SJSA1 (cell line): Measurements from ENCODE around the gene CELSR3. TPM values are rescaled to one million over a fixed set of nuclear protein-coding genes. Genes with fewer than 3 reads are reported as not detected.

Source experiments
- DNase-seq, 2 experiments: peaks; one replicate each; pipeline ENCODE4 v3.0.0-alpha.2; 2015 to 2020; ENCODE audit warnings: low spot score in 2 of 2, low read depth in 1 of 2
- H3K27ac ChIP-seq: fragments of 250-450 bp; sonication (Bioruptor Pico); 2 replicates; pipeline ENCODE4 v1.5.1; 2020; ENCODE audit warnings: mild to moderate bottlenecking, moderate library complexity
- H3K27me3 ChIP-seq: fragments of 250-450 bp; sonication (Bioruptor Pico); replicated peaks from 2 replicates; pipeline ENCODE4 v1.5.1; 2020; ENCODE audit warnings: mild to moderate bottlenecking, moderate library complexity
- H3K36me3 ChIP-seq: fragments of 250-450 bp; sonication (Bioruptor Pico); 2 replicates; pipeline ENCODE4 v1.5.1; 2020; ENCODE audit warnings: mild to moderate bottlenecking
- H3K4me1 ChIP-seq: fragments of 250-450 bp; sonication (Bioruptor Pico); replicated peaks from 2 replicates; pipeline ENCODE4 v1.6.1; 2021; ENCODE audit warnings: mild to moderate bottlenecking
- H3K4me3 ChIP-seq: fragments of 250-450 bp; sonication (Bioruptor Pico); 2 replicates; pipeline ENCODE4 v1.5.1; 2020; ENCODE audit warnings: mild to moderate bottlenecking
- H3K9me3 ChIP-seq: fragments of 250-450 bp; sonication (Bioruptor Pico); replicated peaks from 2 replicates; pipeline ENCODE4 v1.5.1; 2020; ENCODE audit warnings: mild to moderate bottlenecking
- total RNA-seq: library from RNA; depleted of rRNA; stranded (reverse); fragments of >200 nt; shearing (Covaris generic); gene quantifications from 2 replicates; pipeline ENCODE4 v1.2.3, GENCODE V29; 2014

The CELSR3 gene
- total RNA-seq, 1 experiment from 2014 or later: 0.26 TPM

- Histone ChIP-seq H3K4me3 (no peak overlapping the region), H3K4me1 (peaks cover 18% of the 10 kb centered on the region), H3K36me3 (peaks cover 80% of the 10 kb centered on the region), H3K27me3 (no peaks in the 10 kb centered on the region), H3K9me3 (no peaks in the 10 kb centered on the region), H3K27ac (peak overlapping the region; percentile 86; the same call in 1 of the 2 replicates)
- DNase-seq: no peak
Observed at GRCh38 chr3:48693826-48694225, 31.1 kb upstream of the CELSR3 start.

DNA sequence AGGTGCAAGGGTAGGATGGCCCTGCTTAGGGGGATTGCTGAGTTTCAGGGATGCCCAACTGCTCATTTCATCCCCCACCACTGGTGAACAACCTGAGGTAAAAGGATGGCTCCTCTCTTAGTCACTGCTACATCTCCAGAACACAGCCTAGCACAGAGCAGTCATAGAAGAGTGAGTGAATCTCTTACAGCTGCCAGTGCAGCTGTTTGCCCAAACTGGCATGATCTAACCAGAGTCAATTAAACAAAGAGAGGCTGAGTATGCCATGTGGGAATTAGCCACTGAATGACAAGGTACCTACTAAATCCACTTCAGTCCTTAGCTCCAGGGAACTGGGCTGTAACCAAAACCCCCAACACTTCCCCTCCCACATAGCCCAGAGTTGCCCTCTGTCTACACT lies 29.9 kb upstream of the CELSR3 start:
- Histone ChIP-seq H3K9me3 (no peaks in the 10 kb centered on the region), H3K4me1 (peaks cover 18% of the 10 kb centered on the region), H3K27me3 (no peaks in the 10 kb centered on the region), H3K27ac (no peak overlapping the region), H3K36me3 (peaks cover 82% of the 10 kb centered on the region), H3K4me3 (no peak overlapping the region)
- no peak for DNase-seq

GRCh38 chr3:48690846-48691458 lies 28.3 kb upstream of the CELSR3 start:
- H3K36me3 ChIP-seq: peaks cover 83% of the 10 kb centered on the region
- no peak overlapping the region for H3K4me3 ChIP-seq

DNA sequence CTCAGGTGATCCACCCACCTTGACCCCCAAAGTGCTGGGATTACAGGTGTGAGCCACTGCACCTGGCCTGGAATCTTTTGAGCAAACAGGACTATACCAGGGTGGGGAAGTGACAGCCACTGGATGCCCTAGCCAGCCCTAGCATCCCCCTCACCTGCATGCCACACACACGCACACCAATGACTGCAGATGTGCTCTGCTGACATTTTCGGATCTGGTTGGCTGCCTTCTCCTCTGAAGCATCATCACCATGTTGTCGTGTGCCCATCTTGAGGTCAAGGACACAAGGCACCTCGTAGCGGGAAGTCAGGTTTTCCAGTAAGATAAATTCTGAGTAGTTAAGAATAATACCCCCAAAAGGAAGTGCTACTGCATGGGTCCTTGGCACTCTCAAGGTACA lies 26.7 kb upstream of the CELSR3 start:
- no peak for DNase-seq
- Histone ChIP-seq H3K27ac (no peak overlapping the region), H3K9me3 (peaks cover 8% of the 10 kb centered on the region; the same call in 1 of the 2 replicates), H3K4me1 (peaks cover 17% of the 10 kb centered on the region), H3K4me3 (no peak overlapping the region), H3K36me3 (peaks cover 81% of the 10 kb centered on the region), H3K27me3 (no peaks in the 10 kb centered on the region)

More at GRCh38 chr3:48690846-48691458, 28.3 kb upstream of the CELSR3 start:
- H3K4me1 ChIP-seq: peaks cover 20% of the 10 kb centered on the region
- peaks cover 1% of the 10 kb centered on the region; the same call in 1 of the 2 replicates for H3K9me3 ChIP-seq
- H3K27ac ChIP-seq: no peak overlapping the region
- no peak for DNase-seq
- H3K27me3 ChIP-seq: no peaks in the 10 kb centered on the region

GRCh38 chr3:48688737-48689075 lies 26.0 kb upstream of the CELSR3 start:
- Histone ChIP-seq H3K9me3 (peaks cover 8% of the 10 kb centered on the region; the same call in 1 of the 2 replicates), H3K27me3 (no peaks in the 10 kb centered on the region), H3K27ac (no peak overlapping the region), H3K36me3 (peaks cover 74% of the 10 kb centered on the region), H3K4me3 (no peak overlapping the region), H3K4me1 (peaks cover 11% of the 10 kb centered on the region)
- no peak for DNase-seq

DNA sequence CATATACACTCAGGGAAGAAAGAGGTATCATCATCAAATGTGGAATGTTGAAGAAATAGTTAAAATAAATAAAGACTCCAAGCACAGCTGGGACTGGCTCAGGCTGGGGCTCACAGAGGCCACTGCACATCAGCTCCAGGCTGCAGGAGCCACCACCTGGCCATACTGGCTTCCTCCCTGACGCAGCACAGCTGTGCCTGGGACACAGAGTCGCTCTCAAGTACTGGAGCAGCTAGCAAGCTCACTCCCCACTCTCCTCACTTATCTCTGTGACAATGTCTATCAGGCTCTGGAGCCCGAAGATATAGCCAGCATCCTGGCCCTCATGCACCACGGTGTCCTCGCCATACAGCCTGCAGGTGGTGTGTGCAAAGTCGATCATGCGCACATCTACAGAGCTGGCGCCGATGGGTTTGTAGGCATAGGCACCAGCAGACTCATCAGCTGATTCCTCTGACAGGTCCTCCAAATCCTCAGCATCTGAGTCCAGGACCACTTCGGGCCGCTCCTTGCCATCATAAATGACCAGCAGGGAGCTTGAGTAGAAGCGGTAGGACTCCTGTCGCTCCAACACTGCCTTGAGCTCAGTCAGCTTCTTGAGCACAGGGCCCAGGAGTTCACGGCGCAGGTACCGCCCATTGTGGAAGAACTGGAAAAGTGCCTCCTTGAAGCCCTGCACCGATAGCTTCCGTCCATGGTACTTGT lies 25.5 kb upstream of the CELSR3 start:
- Histone ChIP-seq H3K9me3 (peaks cover 8% of the 10 kb centered on the region; the same call in 1 of the 2 replicates), H3K4me1 (peaks cover 11% of the 10 kb centered on the region), H3K36me3 (peaks cover 69% of the 10 kb centered on the region), H3K4me3 (no peak overlapping the region), H3K27ac (no peak overlapping the region), H3K27me3 (no peaks in the 10 kb centered on the region)
- no peak for DNase-seq

DNA sequence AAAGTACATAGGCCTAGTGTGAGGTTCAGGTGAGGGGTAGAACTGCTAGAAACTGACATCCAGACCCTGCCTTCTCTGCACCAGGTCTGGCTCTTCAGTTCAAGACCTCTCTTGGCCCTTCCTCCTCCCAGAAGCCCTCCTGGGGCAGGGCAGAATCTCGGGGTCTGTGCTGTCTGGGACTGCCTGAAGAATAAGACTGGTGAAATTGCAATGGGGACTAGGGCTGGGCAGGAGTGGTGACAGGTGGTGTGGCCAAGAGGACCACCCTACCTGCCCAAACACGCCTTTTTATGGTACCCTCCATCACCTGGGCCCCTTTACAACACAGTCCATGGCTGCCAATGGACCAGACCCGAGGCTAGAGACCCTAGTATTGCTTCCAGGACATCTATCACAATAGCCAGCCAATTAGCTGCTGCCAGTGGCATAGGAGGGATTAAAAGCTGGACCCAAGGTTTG lies 24.6 kb upstream of the CELSR3 start:
- peaks cover 11% of the 10 kb centered on the region for H3K4me1 ChIP-seq
- H3K9me3 ChIP-seq: peaks cover 8% of the 10 kb centered on the region; the same call in 1 of the 2 replicates
- no peaks in the 10 kb centered on the region for H3K27me3 ChIP-seq
- H3K36me3 ChIP-seq: peaks cover 59% of the 10 kb centered on the region
- no peak overlapping the region for H3K4me3 ChIP-seq
- H3K27ac ChIP-seq: no peak overlapping the region
- DNase-seq: no peak

DNA sequence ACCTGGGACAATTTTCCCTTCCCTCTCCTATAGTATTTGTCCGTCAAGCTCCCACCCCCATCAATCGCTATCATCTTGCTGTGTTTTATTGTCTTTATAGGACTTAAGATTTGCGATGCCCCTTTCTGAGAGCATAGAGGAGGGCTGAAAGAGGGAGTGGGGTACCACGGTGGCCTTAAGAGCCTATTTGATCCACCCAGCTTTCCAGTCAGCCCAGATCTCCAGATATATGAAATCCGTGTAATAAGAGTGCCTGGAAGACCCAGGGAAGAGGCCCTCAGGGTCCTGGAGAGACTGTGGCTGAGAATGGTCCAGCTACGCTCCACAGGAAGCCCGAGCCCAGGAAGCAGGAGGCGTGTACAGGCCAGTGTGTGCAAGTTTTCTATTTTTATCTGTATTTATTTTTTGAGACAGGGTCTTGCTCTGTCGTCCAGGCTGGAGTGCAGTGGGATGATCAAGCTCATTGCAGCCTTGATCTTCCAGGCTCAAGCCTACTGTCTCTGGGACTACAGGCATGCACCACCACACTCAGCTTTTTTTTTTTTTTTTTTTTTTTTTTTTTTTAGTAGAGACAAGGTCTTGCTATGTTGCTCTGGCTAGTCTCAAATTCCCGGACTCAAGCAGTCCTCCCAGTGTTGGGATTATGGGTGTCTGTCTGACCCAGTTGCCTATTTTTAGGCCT lies 24.0 kb upstream of the CELSR3 start:
- peaks cover 11% of the 10 kb centered on the region for H3K4me1 ChIP-seq
- H3K4me3 ChIP-seq: no peak overlapping the region
- DNase-seq: no peak
- H3K27me3 ChIP-seq: no peaks in the 10 kb centered on the region
- peaks cover 8% of the 10 kb centered on the region; the same call in 1 of the 2 replicates for H3K9me3 ChIP-seq
- peaks cover 55% of the 10 kb centered on the region for H3K36me3 ChIP-seq
- no peak overlapping the region for H3K27ac ChIP-seq

GRCh38 chr3:48685603-48686511 lies 23.2 kb upstream of the CELSR3 start, which contains the start of gene NCKIPSD:
TSS of gene NCKIPSD (minus strand) at chr3:48685915. CDS start at chr3:48685807, 108 bp downstream.
- H3K27me3 ChIP-seq: no peaks in the 10 kb centered on the region
- peak within 1 kb of the TSS; percentile 99 for H3K4me3 ChIP-seq
- peak within 1 kb of the TSS; percentile 51 for H3K27ac ChIP-seq
- H3K36me3 ChIP-seq: peaks cover 56% of the 10 kb centered on the region
- H3K4me1 ChIP-seq: peaks cover 11% of the 10 kb centered on the region
- peak; percentile 79 to 81 for DNase-seq
- H3K9me3 ChIP-seq: peaks cover 8% of the 10 kb centered on the region; the same call in 1 of the 2 replicates

- Histone ChIP-seq H3K9me3 (peaks cover 8% of the 10 kb centered on the region; the same call in 1 of the 2 replicates), H3K36me3 (peaks cover 56% of the 10 kb centered on the region), H3K27me3 (no peaks in the 10 kb centered on the region), H3K4me1 (peaks cover 11% of the 10 kb centered on the region), H3K4me3 (peak overlapping the region; percentile 99), H3K27ac (peak overlapping the region; percentile 51)
- no peak for DNase-seq
Observed at GRCh38 chr3:48685293-48685602, 22.6 kb upstream of the CELSR3 start.

DNA sequence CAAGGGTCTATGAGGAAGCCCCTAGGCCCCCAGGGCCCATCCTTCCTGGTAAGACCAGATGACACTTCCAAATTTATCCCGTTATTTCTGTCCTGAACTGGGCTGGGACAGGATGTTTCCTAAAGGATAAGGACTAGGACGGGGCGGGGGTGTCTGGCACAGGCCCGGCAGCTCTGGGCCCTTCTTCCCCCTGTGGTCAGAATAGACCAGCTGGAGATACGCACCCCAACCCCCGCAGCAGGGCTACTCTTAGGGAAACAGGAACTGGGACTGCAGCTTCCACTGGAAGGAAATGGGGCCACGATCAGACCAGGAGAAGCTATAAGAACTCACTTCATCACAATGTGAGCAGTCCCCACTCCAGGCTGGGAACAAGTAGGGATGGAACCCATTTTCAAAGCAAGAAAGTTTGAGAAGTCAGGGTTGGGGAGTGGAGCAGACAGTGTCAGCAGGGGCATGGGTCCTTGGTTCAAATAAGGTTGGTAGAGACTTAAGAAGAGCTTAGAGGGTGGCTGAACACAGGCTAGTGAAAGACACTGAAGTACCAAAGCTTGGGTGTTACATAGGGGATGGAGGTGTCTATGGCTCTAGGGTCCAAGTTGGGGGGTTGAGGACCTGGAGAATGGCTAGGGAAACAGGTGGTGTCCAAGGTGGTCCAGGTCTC lies 21.9 kb upstream of the CELSR3 start:
- H3K36me3 ChIP-seq: peaks cover 56% of the 10 kb centered on the region
- H3K27ac ChIP-seq: no peak overlapping the region
- peaks cover 11% of the 10 kb centered on the region for H3K4me1 ChIP-seq
- no peak overlapping the region for H3K4me3 ChIP-seq
- H3K27me3 ChIP-seq: no peaks in the 10 kb centered on the region
- no peak for DNase-seq
- peaks cover 8% of the 10 kb centered on the region; the same call in 1 of the 2 replicates for H3K9me3 ChIP-seq

- no peak for DNase-seq
- H3K36me3 ChIP-seq: peaks cover 54% of the 10 kb centered on the region
- H3K4me1 ChIP-seq: peaks cover 11% of the 10 kb centered on the region
- no peak overlapping the region for H3K27ac ChIP-seq
- peaks cover 8% of the 10 kb centered on the region; the same call in 1 of the 2 replicates for H3K9me3 ChIP-seq
- no peak overlapping the region for H3K4me3 ChIP-seq
- H3K27me3 ChIP-seq: no peaks in the 10 kb centered on the region
Observed at GRCh38 chr3:48684054-48684349, 21.3 kb upstream of the CELSR3 start.

DNA sequence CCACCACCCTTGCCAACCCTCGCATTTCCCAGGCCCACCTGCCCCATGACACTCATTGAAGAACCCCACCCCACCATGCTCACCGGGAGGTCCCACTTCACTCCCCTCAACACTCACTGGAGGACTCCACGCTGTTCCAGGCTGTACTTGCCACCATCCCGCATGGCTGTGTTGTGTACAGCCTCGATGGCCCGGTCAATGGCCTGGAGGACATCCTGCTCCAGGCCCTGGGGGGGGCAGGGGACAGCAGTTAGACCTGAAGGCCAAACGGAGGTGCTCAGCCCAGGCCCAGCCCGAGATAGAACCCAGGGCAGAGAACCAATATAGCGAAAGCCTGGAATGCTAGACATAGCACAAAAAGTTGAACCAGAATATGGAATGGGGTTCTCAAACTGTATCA lies 20.1 kb upstream of the CELSR3 start:
- no peaks in the 10 kb centered on the region for H3K27me3 ChIP-seq
- no peak overlapping the region for H3K4me3 ChIP-seq
- peaks cover 11% of the 10 kb centered on the region for H3K4me1 ChIP-seq
- H3K36me3 ChIP-seq: peaks cover 44% of the 10 kb centered on the region
- peaks cover 8% of the 10 kb centered on the region; the same call in 1 of the 2 replicates for H3K9me3 ChIP-seq
- no peak overlapping the region for H3K27ac ChIP-seq
- no peak for DNase-seq
